Measurements from ENCODE around the gene TMEM131L.

- TF ChIP-seq CTCF (conservative IDR thresholded peaks at IDR 0.05; ENCODE audit: low read length) (no peak), EZH2phosphoT487 (IDR thresholded peaks at IDR 0.05; ENCODE audit: borderline replicate concordance) (no peak)
Observed at GRCh38 chr4:153684182-153684970, 218.2 kb downstream of the TMEM131L start, which contains the start of gene TLR2.
